SU-DHL-6 (cell line): ENCODE measurements around the gene PRKCD.

Source experiments
- H2AFZ ChIP-seq: fragments of 200-600 bp; sonication (generic); 2 replicates; pipeline ENCODE4 v1.6.1; 2014; ENCODE audit warnings: low read depth, mild to moderate bottlenecking, moderate library complexity, mixed read lengths, antibody characterized with exemption, low read length; ENCODE audit not compliant: severe bottlenecking
- H3F3A ChIP-seq: fragments of 200-600 bp; shearing (Covaris generic); 2 replicates; pipeline ENCODE4 v1.6.0; 2016; ENCODE audit warnings: antibody characterized with exemption, mild to moderate bottlenecking; ENCODE audit not compliant: insufficient read depth
- H3K27ac ChIP-seq: fragments of 200-600 bp; sonication (generic); 2 replicates; pipeline ENCODE4 v1.5.1; 2016; ENCODE audit warnings: low read depth, mild to moderate bottlenecking, low read length, moderate library complexity, mixed read lengths
- H3K27me3 ChIP-seq: fragments of 200-600 bp; sonication (generic), shearing (Covaris generic); 2 replicates; pipeline ENCODE4 v1.6.0; 2014; ENCODE audit warnings: mild to moderate bottlenecking, low read length
- H3K36me3 ChIP-seq: fragments of 200-600 bp; sonication (generic); 2 replicates; pipeline ENCODE4 v1.6.1; 2014; ENCODE audit warnings: mild to moderate bottlenecking, low read length, mixed read lengths
- H3K4me2 ChIP-seq: fragments of 300-600, 200-600 bp; shearing (Covaris generic), sonication (generic); 2 replicates; pipeline ENCODE4 v1.6.0; 2014; ENCODE audit warnings: low read length, low read depth, mild to moderate bottlenecking; ENCODE audit not compliant: poor library complexity, severe bottlenecking
- H3K4me3 ChIP-seq: fragments of 200-600 bp; sonication (generic); 2 replicates; pipeline ENCODE4 v1.5.1; 2014; ENCODE audit warnings: antibody characterized with exemption, low read length, mild to moderate bottlenecking, mixed read lengths; ENCODE audit not compliant: insufficient read depth, poor library complexity, severe bottlenecking
- H3K79me2 ChIP-seq: fragments of 200-600 bp; sonication (generic); 2 replicates; pipeline ENCODE4 v1.6.1; 2014; ENCODE audit warnings: mild to moderate bottlenecking, low read length, moderate library complexity; ENCODE audit not compliant: insufficient read depth
- H3K9ac ChIP-seq: fragments of 200-600 bp; sonication (generic); 2 replicates; pipeline ENCODE4 v1.7.0; 2014; ENCODE audit warnings: mild to moderate bottlenecking, low read length
- H3K9me2 ChIP-seq: fragments of 200-600 bp; sonication (generic); replicated peaks from 2 replicates; pipeline ENCODE4 v1.6.1; 2014; ENCODE audit warnings: low read length; ENCODE audit not compliant: insufficient read depth
- H3K9me3 ChIP-seq: fragments of 200-600 bp; sonication (generic); 2 replicates; pipeline ENCODE4 v1.6.1; 2014; ENCODE audit warnings: low read length, mixed read lengths; ENCODE audit not compliant: insufficient read depth
- H4K20me1 ChIP-seq: fragments of 200-600 bp; sonication (generic); 2 replicates; pipeline ENCODE4 v1.6.1; 2014; ENCODE audit warnings: low read depth, mild to moderate bottlenecking, antibody characterized with exemption, low read length, moderate library complexity, mixed read lengths
- EZH2phosphoT487 ChIP-seq: fragments of 200-600 bp; sonication (generic), shearing (Covaris generic); conservative IDR thresholded peaks from 2 replicates; pipeline ENCODE4 v1.6.1; 2018; ENCODE audit warnings: mild to moderate bottlenecking, antibody characterized with exemption, low read length, moderate library complexity, mixed read lengths
- TF ChIP-seq, protein P1 (sequence below): fragments of 200-600 bp; sonication (generic); IDR thresholded peaks from one replicate; pipeline ENCODE4 v1.5.1; 2017; ENCODE audit warnings: antibody characterized with exemption, mild to moderate bottlenecking, low read length, moderate library complexity; ENCODE audit not compliant: insufficient read depth, poor library complexity, severe bottlenecking

The PRKCD gene

GRCh38 chr3:53229171-53229570 lies 68.2 kb downstream of the PRKCD start:
- no peaks in the 10 kb centered on the region for H3K36me3 ChIP-seq
- no peak overlapping the region for H2AFZ ChIP-seq
- TF ChIP-seq, protein P1, sequence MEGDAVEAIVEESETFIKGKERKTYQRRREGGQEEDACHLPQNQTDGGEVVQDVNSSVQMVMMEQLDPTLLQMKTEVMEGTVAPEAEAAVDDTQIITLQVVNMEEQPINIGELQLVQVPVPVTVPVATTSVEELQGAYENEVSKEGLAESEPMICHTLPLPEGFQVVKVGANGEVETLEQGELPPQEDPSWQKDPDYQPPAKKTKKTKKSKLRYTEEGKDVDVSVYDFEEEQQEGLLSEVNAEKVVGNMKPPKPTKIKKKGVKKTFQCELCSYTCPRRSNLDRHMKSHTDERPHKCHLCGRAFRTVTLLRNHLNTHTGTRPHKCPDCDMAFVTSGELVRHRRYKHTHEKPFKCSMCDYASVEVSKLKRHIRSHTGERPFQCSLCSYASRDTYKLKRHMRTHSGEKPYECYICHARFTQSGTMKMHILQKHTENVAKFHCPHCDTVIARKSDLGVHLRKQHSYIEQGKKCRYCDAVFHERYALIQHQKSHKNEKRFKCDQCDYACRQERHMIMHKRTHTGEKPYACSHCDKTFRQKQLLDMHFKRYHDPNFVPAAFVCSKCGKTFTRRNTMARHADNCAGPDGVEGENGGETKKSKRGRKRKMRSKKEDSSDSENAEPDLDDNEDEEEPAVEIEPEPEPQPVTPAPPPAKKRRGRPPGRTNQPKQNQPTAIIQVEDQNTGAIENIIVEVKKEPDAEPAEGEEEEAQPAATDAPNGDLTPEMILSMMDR = no peak
- TF ChIP-seq EZH2phosphoT487 = no peak
- no peak overlapping the region for H3K9ac ChIP-seq
- no peaks in the 10 kb centered on the region for H3K9me3 ChIP-seq
- H3F3A ChIP-seq = peaks cover 75% of the 10 kb centered on the region
- H3K79me2 ChIP-seq = no peaks in the 10 kb centered on the region
- no peaks in the 10 kb centered on the region for H3K27me3 ChIP-seq
- no peaks in the 10 kb centered on the region; the same call in 1 of the 2 replicates for H4K20me1 ChIP-seq
- H3K4me2 ChIP-seq = no peak overlapping the region
- H3K9me2 ChIP-seq = no peaks in the 10 kb centered on the region
- no peak overlapping the region for H3K27ac ChIP-seq
- H3K4me3 ChIP-seq = no peak overlapping the region

DNA sequence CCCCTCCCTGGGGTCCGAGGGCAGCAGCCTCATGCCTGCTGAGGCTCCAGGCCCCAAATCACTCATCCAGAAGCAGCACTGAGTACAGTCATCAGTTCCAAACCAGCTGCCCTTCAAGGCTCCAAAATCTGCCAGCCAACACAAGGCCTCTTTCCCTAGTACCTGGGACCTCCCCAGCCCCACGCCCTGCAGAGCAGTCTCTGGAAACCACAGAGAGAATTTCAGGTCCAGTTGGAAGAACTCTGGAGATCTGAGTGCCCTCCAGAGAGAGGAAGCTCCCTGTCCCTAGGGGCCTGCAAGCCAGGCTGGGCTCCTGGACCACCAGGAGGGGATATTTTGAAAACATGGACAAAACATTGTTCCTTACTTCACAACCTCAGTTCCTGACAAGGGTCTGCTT lies 68.6 kb downstream of the PRKCD start:
- Histone ChIP-seq H3K9ac (no peak overlapping the region), H3K4me3 (no peak overlapping the region), H3K79me2 (no peaks in the 10 kb centered on the region), H3K9me3 (no peaks in the 10 kb centered on the region), H3K27ac (no peak overlapping the region), H3K9me2 (no peaks in the 10 kb centered on the region), H3K4me2 (no peak overlapping the region), H3K36me3 (no peaks in the 10 kb centered on the region), H3F3A (peaks cover 76% of the 10 kb centered on the region), H4K20me1 (no peaks in the 10 kb centered on the region; the same call in 1 of the 2 replicates), H2AFZ (no peak overlapping the region), H3K27me3 (no peaks in the 10 kb centered on the region)
- no peak for TF ChIP-seq EZH2phosphoT487
- TF ChIP-seq, protein P1 = no peak

- Histone ChIP-seq H2AFZ (no peak overlapping the region), H3K27ac (no peak overlapping the region), H3K9me2 (no peaks in the 10 kb centered on the region), H3K9ac (no peak overlapping the region), H3K4me3 (no peak overlapping the region), H3K27me3 (no peaks in the 10 kb centered on the region), H3K36me3 (no peaks in the 10 kb centered on the region), H3K79me2 (no peaks in the 10 kb centered on the region), H3F3A (peaks cover 76% of the 10 kb centered on the region), H3K9me3 (no peaks in the 10 kb centered on the region), H4K20me1 (no peaks in the 10 kb centered on the region; the same call in 1 of the 2 replicates), H3K4me2 (no peak overlapping the region)
- no peak for TF ChIP-seq EZH2phosphoT487
- TF ChIP-seq, protein P1 = peak; percentile 33
Measured at GRCh38 chr3:53230041-53230621, 69.1 kb downstream of the PRKCD start.
